GM23338 (cell line): ENCODE measurements around the gene SNTB2.

Source experiments
- CREB1 ChIP-seq: fragments of 250-450 bp; sonication (Bioruptor Pico); IDR thresholded peaks from 2 replicates; pipeline ENCODE4 v1.5.0; 2020; ENCODE audit warnings: low read depth, mild to moderate bottlenecking, moderate library complexity
- EZH2 ChIP-seq: fragments of 200-600 bp; sonication (generic); IDR thresholded peaks from one replicate; pipeline ENCODE4 v1.8.0; 2017; ENCODE audit warnings: antibody characterized with exemption, mild to moderate bottlenecking, low read depth; ENCODE audit not compliant: unreplicated experiment
- EZH2phosphoT487 ChIP-seq: fragments of 200-600 bp; sonication (generic); IDR thresholded peaks from one replicate; pipeline ENCODE4 v1.8.1; 2018; ENCODE audit warnings: antibody characterized with exemption; ENCODE audit not compliant: unreplicated experiment
- JUNB ChIP-seq: IDR thresholded peaks from one replicate; pipeline ENCODE4 v1.6.1; 2016; ENCODE audit warnings: antibody characterized with exemption; ENCODE audit not compliant: unreplicated experiment
- POLR2AphosphoS5 ChIP-seq: IDR thresholded peaks from 2 replicates; pipeline ENCODE4 v1.6.1; 2016; ENCODE audit warnings: antibody characterized with exemption, low read depth
- STAT1 ChIP-seq: IDR thresholded peaks from one replicate; pipeline ENCODE4 v1.6.1; 2016; ENCODE audit warnings: antibody characterized with exemption; ENCODE audit not compliant: unreplicated experiment
- ZNF331 ChIP-seq: fragments of 250-450 bp; sonication (Bioruptor Pico); IDR thresholded peaks from 2 replicates; pipeline ENCODE4 v1.5.0; 2020; ENCODE audit warnings: low read depth, mild to moderate bottlenecking, moderate library complexity
- TF ChIP-seq, protein P1 (sequence below), 2 experiments: fragments of 200-600 bp in 1 of 2; sonication (generic) in 1 of 2; conservative IDR thresholded peaks; 2 replicates each; pipeline versions ENCODE4 v1.5.1 to v1.6.1; 2016 to 2017; ENCODE audit warnings: antibody characterized with exemption in 2 of 2, low read depth in 2 of 2, mild to moderate bottlenecking in 2 of 2, moderate library complexity in 1 of 2
- TF ChIP-seq, protein P2 (sequence below): IDR thresholded peaks from one replicate; pipeline ENCODE4 v1.6.1; 2018; ENCODE audit warnings: antibody characterized with exemption; ENCODE audit not compliant: unreplicated experiment
- TF ChIP-seq, protein P3 (sequence below): fragments of 250-450 bp; sonication (Bioruptor Pico); IDR thresholded peaks from 2 replicates; pipeline ENCODE4 v1.5.0; 2020; ENCODE audit warnings: mild to moderate bottlenecking, moderate library complexity
- TF ChIP-seq, protein P4 (sequence below): IDR thresholded peaks from 2 replicates; pipeline ENCODE4 v1.6.1; 2016; ENCODE audit warnings: antibody characterized with exemption

DNA sequence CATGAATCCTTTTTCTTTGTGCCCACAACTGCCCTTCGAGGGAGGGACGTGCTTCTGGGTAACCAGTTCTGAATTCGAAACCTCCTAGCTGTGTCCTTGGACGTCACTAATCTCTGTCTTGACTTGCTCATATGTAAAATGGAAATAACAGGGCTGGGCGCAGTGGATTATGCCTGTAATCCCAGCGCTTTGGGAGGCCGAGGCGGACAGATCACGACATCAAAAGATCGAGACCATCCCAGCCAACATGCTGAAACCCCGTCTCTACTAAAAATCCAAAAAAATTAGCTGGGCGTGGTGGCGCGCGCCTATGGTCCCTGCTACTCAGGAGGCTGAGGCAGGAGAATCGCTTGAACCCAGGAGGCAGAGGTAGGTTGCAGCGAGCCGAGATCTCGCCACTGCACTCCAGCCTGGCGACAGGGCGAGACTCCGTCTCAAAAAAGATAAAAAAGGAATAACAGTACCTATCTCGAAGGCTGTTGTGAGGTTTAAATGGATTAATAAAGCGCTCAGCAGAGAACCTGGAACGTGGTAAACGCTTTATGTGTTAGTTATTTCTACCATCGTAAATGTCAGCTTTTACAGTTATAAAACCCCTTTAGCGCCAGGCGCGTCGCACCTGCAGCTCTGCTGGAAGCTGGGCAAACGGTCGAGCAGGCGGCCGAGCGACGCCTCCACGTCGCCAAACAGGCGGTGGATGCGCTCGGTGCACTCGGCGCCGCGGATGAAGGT, 151.8 kb downstream of the SNTB2 start:
- TF ChIP-seq, protein P1, sequence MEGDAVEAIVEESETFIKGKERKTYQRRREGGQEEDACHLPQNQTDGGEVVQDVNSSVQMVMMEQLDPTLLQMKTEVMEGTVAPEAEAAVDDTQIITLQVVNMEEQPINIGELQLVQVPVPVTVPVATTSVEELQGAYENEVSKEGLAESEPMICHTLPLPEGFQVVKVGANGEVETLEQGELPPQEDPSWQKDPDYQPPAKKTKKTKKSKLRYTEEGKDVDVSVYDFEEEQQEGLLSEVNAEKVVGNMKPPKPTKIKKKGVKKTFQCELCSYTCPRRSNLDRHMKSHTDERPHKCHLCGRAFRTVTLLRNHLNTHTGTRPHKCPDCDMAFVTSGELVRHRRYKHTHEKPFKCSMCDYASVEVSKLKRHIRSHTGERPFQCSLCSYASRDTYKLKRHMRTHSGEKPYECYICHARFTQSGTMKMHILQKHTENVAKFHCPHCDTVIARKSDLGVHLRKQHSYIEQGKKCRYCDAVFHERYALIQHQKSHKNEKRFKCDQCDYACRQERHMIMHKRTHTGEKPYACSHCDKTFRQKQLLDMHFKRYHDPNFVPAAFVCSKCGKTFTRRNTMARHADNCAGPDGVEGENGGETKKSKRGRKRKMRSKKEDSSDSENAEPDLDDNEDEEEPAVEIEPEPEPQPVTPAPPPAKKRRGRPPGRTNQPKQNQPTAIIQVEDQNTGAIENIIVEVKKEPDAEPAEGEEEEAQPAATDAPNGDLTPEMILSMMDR (conservative IDR thresholded peaks at IDR 0.05; ENCODE audit: low read depth in 2 of 2): no peak
- TF ChIP-seq, protein P2, sequence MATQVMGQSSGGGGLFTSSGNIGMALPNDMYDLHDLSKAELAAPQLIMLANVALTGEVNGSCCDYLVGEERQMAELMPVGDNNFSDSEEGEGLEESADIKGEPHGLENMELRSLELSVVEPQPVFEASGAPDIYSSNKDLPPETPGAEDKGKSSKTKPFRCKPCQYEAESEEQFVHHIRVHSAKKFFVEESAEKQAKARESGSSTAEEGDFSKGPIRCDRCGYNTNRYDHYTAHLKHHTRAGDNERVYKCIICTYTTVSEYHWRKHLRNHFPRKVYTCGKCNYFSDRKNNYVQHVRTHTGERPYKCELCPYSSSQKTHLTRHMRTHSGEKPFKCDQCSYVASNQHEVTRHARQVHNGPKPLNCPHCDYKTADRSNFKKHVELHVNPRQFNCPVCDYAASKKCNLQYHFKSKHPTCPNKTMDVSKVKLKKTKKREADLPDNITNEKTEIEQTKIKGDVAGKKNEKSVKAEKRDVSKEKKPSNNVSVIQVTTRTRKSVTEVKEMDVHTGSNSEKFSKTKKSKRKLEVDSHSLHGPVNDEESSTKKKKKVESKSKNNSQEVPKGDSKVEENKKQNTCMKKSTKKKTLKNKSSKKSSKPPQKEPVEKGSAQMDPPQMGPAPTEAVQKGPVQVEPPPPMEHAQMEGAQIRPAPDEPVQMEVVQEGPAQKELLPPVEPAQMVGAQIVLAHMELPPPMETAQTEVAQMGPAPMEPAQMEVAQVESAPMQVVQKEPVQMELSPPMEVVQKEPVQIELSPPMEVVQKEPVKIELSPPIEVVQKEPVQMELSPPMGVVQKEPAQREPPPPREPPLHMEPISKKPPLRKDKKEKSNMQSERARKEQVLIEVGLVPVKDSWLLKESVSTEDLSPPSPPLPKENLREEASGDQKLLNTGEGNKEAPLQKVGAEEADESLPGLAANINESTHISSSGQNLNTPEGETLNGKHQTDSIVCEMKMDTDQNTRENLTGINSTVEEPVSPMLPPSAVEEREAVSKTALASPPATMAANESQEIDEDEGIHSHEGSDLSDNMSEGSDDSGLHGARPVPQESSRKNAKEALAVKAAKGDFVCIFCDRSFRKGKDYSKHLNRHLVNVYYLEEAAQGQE: no peak
- TF ChIP-seq JUNB: no peak
- TF ChIP-seq EZH2: no peak
- no peak for TF ChIP-seq STAT1
- no peak for TF ChIP-seq POLR2AphosphoS5
- no peak for TF ChIP-seq CREB1 (CRISPR knock-in tag)
- TF ChIP-seq EZH2phosphoT487: no peak
- TF ChIP-seq, protein P3, sequence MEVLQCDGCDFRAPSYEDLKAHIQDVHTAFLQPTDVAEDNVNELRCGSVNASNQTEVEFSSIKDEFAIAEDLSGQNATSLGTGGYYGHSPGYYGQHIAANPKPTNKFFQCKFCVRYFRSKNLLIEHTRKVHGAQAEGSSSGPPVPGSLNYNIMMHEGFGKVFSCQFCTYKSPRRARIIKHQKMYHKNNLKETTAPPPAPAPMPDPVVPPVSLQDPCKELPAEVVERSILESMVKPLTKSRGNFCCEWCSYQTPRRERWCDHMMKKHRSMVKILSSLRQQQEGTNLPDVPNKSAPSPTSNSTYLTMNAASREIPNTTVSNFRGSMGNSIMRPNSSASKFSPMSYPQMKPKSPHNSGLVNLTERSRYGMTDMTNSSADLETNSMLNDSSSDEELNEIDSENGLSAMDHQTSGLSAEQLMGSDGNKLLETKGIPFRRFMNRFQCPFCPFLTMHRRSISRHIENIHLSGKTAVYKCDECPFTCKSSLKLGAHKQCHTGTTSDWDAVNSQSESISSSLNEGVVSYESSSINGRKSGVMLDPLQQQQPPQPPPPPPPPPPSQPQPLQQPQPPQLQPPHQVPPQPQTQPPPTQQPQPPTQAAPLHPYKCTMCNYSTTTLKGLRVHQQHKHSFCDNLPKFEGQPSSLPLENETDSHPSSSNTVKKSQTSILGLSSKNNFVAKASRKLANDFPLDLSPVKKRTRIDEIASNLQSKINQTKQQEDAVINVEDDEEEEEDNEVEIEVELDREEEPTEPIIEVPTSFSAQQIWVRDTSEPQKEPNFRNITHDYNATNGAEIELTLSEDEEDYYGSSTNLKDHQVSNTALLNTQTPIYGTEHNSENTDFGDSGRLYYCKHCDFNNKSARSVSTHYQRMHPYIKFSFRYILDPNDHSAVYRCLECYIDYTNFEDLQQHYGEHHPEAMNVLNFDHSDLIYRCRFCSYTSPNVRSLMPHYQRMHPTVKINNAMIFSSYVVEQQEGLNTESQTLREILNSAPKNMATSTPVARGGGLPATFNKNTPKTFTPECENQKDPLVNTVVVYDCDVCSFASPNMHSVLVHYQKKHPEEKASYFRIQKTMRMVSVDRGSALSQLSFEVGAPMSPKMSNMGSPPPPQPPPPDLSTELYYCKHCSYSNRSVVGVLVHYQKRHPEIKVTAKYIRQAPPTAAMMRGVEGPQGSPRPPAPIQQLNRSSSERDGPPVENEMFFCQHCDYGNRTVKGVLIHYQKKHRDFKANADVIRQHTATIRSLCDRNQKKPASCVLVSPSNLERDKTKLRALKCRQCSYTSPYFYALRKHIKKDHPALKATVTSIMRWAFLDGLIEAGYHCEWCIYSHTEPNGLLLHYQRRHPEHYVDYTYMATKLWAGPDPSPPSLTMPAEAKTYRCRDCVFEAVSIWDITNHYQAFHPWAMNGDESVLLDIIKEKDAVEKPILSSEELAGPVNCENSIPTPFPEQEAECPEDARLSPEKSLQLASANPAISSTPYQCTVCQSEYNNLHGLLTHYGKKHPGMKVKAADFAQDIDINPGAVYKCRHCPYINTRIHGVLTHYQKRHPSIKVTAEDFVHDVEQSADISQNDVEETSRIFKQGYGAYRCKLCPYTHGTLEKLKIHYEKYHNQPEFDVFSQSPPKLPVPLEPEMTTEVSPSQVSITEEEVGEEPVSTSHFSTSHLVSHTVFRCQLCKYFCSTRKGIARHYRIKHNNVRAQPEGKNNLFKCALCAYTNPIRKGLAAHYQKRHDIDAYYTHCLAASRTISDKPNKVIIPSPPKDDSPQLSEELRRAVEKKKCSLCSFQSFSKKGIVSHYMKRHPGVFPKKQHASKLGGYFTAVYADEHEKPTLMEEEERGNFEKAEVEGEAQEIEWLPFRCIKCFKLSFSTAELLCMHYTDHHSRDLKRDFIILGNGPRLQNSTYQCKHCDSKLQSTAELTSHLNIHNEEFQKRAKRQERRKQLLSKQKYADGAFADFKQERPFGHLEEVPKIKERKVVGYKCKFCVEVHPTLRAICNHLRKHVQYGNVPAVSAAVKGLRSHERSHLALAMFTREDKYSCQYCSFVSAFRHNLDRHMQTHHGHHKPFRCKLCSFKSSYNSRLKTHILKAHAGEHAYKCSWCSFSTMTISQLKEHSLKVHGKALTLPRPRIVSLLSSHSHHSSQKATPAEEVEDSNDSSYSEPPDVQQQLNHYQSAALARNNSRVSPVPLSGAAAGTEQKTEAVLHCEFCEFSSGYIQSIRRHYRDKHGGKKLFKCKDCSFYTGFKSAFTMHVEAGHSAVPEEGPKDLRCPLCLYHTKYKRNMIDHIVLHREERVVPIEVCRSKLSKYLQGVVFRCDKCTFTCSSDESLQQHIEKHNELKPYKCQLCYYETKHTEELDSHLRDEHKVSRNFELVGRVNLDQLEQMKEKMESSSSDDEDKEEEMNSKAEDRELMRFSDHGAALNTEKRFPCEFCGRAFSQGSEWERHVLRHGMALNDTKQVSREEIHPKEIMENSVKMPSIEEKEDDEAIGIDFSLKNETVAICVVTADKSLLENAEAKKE (CRISPR knock-in tag): no peak
- TF ChIP-seq ZNF331 (CRISPR knock-in tag): no peak
- TF ChIP-seq, protein P4, sequence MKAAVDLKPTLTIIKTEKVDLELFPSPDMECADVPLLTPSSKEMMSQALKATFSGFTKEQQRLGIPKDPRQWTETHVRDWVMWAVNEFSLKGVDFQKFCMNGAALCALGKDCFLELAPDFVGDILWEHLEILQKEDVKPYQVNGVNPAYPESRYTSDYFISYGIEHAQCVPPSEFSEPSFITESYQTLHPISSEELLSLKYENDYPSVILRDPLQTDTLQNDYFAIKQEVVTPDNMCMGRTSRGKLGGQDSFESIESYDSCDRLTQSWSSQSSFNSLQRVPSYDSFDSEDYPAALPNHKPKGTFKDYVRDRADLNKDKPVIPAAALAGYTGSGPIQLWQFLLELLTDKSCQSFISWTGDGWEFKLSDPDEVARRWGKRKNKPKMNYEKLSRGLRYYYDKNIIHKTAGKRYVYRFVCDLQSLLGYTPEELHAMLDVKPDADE: no peak
